Adrenal gland (tissue), 12 donors: ENCODE data around the gene ACSL5. TPM values are rescaled to one million over a fixed set of nuclear protein-coding genes. Genes with fewer than 3 reads are reported as not detected.

ENCODE experiments used
- DNase-seq, 7 donors: peaks; one replicate each; pipeline ENCODE4 v3.0.0-alpha.2; 2019 to 2020
- H3K27ac ChIP-seq, 5 donors: fragments of 200-600 bp; sonication (generic) in 4 of 5; 1 replicate in 3 of 5; 2 replicates in 2 of 5; pipeline versions ENCODE4 v1.5.1 to v1.8.0; 2016 to 2020; ENCODE audit warnings: mild to moderate bottlenecking in 1 of 5
- H3K27me3 ChIP-seq: fragments of 200-600 bp; 2 replicates; pipeline ENCODE4 v1.8.0; 2021
- H3K36me3 ChIP-seq, 2 donors: fragments of 200-600 bp; replicated peaks in 1 of 2; 1 replicate in 1 of 2; 2 replicates in 1 of 2; pipeline versions ENCODE4 v1.5.1 to v1.8.0; 2018 to 2022
- H3K4me1 ChIP-seq, 2 donors: fragments of 200-600 bp; replicated peaks in 1 of 2; 1 replicate in 1 of 2; 2 replicates in 1 of 2; pipeline versions ENCODE4 v1.5.1 to v1.8.0; 2018 to 2021
- H3K4me3 ChIP-seq, 4 donors: fragments of 200-600 bp; sonication (generic) in 3 of 4; one replicate each; pipeline ENCODE4 v1.5.1; 2016 to 2018
- H3K9me3 ChIP-seq, 3 donors: fragments of 200-600 bp; sonication (generic) in 1 of 3; replicated peaks in 1 of 3; 1 replicate in 2 of 3; 2 replicates in 1 of 3; pipeline versions ENCODE4 v1.5.1 to v1.8.0; 2016 to 2021
- POLR2A ChIP-seq, 2 donors: fragments of 450-650 bp; IDR thresholded peaks; one replicate each; pipeline ENCODE4 v1.6.1; 2017; ENCODE audit warnings: antibody characterized with exemption in 2 of 2, mild to moderate bottlenecking in 2 of 2, moderate library complexity in 1 of 2
- WGBS, 4 donors: extraction: QIAGEN DNeasy Blood & Tissue Kit in 2 of 4; methylation state at CpG; one replicate each; pipeline versions ENCODE4 v1.1.5 to v1.1.7; 2013 to 2017; 5-methylcytosine and 5-hydroxymethylcytosine counted together
- intact Hi-C, 2 donors: fragments of 100-400 bp; cut with DNase I; formaldehyde crosslinking; loops; one replicate each; pipeline versions ENCODE4 v1.14.1 to v1.15.0; 2022 to 2023
- polyA plus RNA-seq, 3 donors: library from polyadenylated mRNA; stranded (reverse); fragments of 200-250 nt in 2 of 3; fragments of 350-450 nt in 1 of 3; fragmentation: Illumina TruSeq in 1 of 3; extraction: RNeasy Lipid Tissue Mini Kit (QIAGEN cat#74804) in 1 of 3; gene quantifications; one replicate each; pipeline ENCODE4 v1.2.3, GENCODE V29; 2013 to 2014
- total RNA-seq, 9 donors: library from RNA; depleted of rRNA in 4 of 9; stranded (reverse); fragments of >200 nt in 4 of 9; fragments of 120-200 nt in 1 of 9; fragmentation: NEBNext Ultra II Directional in 1 of 9; extraction: Animal tissue kit (Norgen Biotek cat#: 25700) in 1 of 9; gene quantifications; one replicate each; pipeline versions ENCODE4 v1.1.0 to v1.2.4, GENCODE V29; 2013 to 2023
- TF ChIP-seq, protein P1 (sequence below), 6 experiments: fragments of 450-650 bp in 4 of 6; fragments of 200-600 bp in 2 of 6; sonication (generic) in 1 of 6; IDR thresholded peaks; 1 replicate in 5 of 6; 2 replicates in 1 of 6; pipeline versions ENCODE4 v1.5.1 to v1.8.0; 2016 to 2021; ENCODE audit warnings: antibody characterized with exemption in 6 of 6, mild to moderate bottlenecking in 2 of 6, moderate library complexity in 1 of 6
- donor health status: healthy with polysubstance abuse.
- donor health status: Bipolar disorder and iron deficiency.
- donor health status: DM: yes; HTN: yes; CAD: no.
- donor health status: DM: no; HTN: no; CAD: no.
- donor health status: DM: no; HTN: no; CAD: no.
- donor health status: DM: yes; HTN: yes; CAD: no.

Gene ACSL5
- total and polyA plus RNA-seq, 12 donors = 2.1 to 8.6 (median 6.7) TPM

DNA sequence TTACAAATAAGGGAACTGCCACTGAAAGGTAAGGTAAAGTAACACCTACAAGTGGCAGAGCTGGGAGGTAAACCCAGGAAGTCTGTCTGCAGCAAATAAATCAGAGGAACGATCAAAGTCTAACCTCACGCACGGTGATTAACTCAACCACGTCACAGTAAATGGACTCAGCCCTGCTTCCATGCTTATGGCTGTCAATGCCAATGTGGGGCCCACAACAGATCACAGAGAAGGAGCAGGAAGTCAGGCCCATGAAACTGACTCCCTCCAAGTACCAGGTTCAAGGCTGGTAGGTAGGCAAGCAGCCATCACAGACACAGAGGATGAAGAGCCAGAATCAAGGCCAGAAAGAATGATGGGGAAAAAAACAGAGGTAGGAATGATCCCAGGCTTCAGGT lies 38.0 kb upstream of the ACSL5 start:
- Histone ChIP-seq H3K27ac (no peak overlapping the region), H3K36me3 (no peaks in the 10 kb centered on the region), H3K4me1 (no peaks in the 10 kb centered on the region), H3K27me3 (no peaks in the 10 kb centered on the region), H3K4me3 (no peak overlapping the region), H3K9me3 (no peaks in the 10 kb centered on the region)
- WGBS, 4 donors = 63 to 78% (median 70%) methylated on average over 4 of the region's 4 CpGs
- TF ChIP-seq, protein P1, sequence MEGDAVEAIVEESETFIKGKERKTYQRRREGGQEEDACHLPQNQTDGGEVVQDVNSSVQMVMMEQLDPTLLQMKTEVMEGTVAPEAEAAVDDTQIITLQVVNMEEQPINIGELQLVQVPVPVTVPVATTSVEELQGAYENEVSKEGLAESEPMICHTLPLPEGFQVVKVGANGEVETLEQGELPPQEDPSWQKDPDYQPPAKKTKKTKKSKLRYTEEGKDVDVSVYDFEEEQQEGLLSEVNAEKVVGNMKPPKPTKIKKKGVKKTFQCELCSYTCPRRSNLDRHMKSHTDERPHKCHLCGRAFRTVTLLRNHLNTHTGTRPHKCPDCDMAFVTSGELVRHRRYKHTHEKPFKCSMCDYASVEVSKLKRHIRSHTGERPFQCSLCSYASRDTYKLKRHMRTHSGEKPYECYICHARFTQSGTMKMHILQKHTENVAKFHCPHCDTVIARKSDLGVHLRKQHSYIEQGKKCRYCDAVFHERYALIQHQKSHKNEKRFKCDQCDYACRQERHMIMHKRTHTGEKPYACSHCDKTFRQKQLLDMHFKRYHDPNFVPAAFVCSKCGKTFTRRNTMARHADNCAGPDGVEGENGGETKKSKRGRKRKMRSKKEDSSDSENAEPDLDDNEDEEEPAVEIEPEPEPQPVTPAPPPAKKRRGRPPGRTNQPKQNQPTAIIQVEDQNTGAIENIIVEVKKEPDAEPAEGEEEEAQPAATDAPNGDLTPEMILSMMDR (IDR thresholded peaks at IDR 0.05) = no peak
- no peak for TF ChIP-seq POLR2A (IDR thresholded peaks at IDR 0.05)
- DNase-seq = no peak
- intact Hi-C loops = loop anchor here in 1 of 2 donors (10.0 kb wide), 1 partner anchor 89 kb away; no protein-coding TSS in a partner anchor

DNA sequence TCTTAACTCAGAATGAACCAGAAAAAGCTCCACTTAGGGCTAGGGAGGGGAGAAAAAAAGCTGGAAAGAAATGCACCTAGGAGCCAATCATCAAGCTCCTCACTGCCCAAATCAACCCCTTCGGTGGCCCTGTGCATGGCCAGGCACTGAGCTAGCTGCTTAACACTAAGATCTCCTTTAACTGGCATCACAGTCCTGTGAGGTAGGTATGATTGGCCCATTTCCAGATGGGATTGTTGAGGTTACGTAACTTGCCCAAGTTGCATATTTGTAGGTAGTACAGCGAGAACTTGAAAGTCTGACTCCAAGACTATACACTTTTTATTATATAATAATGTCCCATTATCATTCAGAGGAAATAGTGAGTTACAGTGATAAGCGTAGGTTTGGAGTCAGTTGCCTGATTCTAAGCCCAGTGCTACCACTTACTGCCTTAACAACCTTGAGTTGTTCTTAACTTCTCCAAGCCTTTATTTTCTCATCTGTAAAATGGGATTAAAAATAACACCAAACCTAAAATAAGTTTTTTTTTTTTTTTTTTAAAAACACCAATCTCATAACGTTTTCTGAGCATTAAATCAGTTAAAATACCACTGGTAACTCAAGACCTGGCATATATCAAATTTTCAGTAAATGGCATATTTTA lies 37.2 kb upstream of the ACSL5 start:
- no peaks in the 10 kb centered on the region for H3K36me3 ChIP-seq
- H3K9me3 ChIP-seq = no peaks in the 10 kb centered on the region
- H3K27ac ChIP-seq = no peak overlapping the region
- TF ChIP-seq POLR2A (IDR thresholded peaks at IDR 0.05) = no peak
- TF ChIP-seq, protein P1 (IDR thresholded peaks at IDR 0.05) = no peak
- H3K4me1 ChIP-seq = no peaks in the 10 kb centered on the region
- H3K27me3 ChIP-seq = no peaks in the 10 kb centered on the region
- H3K4me3 ChIP-seq = no peak overlapping the region
- DNase-seq = no peak
- intact Hi-C loops = loop anchor here in 1 of 2 donors (10.0 kb wide), 1 partner anchor 88 kb away; no protein-coding TSS in a partner anchor
- WGBS, 4 donors = 79 to 84% (median 80%) methylated on average over 5 of the region's 5 CpGs

- Histone ChIP-seq H3K4me3 (no peak overlapping the region), H3K36me3 (no peaks in the 10 kb centered on the region), H3K4me1 (no peaks in the 10 kb centered on the region), H3K27me3 (no peaks in the 10 kb centered on the region), H3K9me3 (no peaks in the 10 kb centered on the region), H3K27ac (no peak overlapping the region)
- DNase-seq = no peak
- intact Hi-C loops = loop anchor here in 1 of 2 donors (10.0 kb wide), 1 partner anchor 86 kb away; no protein-coding TSS in a partner anchor
- WGBS, 4 donors = 81 to 100% (median 89%) methylated on average over 3 of the region's 3 CpGs
- TF ChIP-seq POLR2A (IDR thresholded peaks at IDR 0.05) = no peak
- TF ChIP-seq, protein P1 (IDR thresholded peaks at IDR 0.05) = no peak
Observed at GRCh38 chr10:112338957-112339356, 35.0 kb upstream of the ACSL5 start.

- H3K4me3 ChIP-seq = no peak overlapping the region
- 90 to 100% (median 96%) methylated on average over 2 of the region's 2 CpGs for WGBS, 4 donors
- H3K4me1 ChIP-seq = no peaks in the 10 kb centered on the region
- no peak for DNase-seq
- no peak overlapping the region for H3K27ac ChIP-seq
- H3K27me3 ChIP-seq = no peaks in the 10 kb centered on the region
- H3K36me3 ChIP-seq = no peaks in the 10 kb centered on the region
- TF ChIP-seq, protein P1 (IDR thresholded peaks at IDR 0.05) = no peak
- intact Hi-C loops = no loop called here
- no peaks in the 10 kb centered on the region for H3K9me3 ChIP-seq
Observed at GRCh38 chr10:112340601-112341000, 33.3 kb upstream of the ACSL5 start.
